IPS-20b (cell line): ENCODE data around the gene CTBP2.

ENCODE experiments used
- H3K27ac ChIP-seq: one replicate; pipeline ENCODE4 v1.5.1; 2013; ENCODE audit warnings: low read length
- H3K27me3 ChIP-seq: 2 replicates; pipeline ENCODE4 v1.6.1; 2013; ENCODE audit warnings: mild to moderate bottlenecking, low read length, inconsistent platforms; ENCODE audit not compliant: insufficient read depth
- H3K36me3 ChIP-seq: 2 replicates; pipeline ENCODE4 v1.6.1; 2013; ENCODE audit warnings: low read depth, mild to moderate bottlenecking, inconsistent platforms, low read length, moderate library complexity; ENCODE audit not compliant: insufficient read depth
- H3K4me1 ChIP-seq: 2 replicates; pipeline ENCODE4 v1.6.1; 2013; ENCODE audit warnings: mild to moderate bottlenecking, control low read depth, inconsistent platforms, low read length, moderate library complexity; ENCODE audit not compliant: insufficient read depth
- H3K4me3 ChIP-seq: 2 replicates; pipeline ENCODE4 v1.5.1; 2013; ENCODE audit warnings: mild to moderate bottlenecking, low read length, inconsistent platforms
- H3K9ac ChIP-seq: 2 replicates; pipeline ENCODE4 v1.6.1; 2013; ENCODE audit warnings: low read depth, mild to moderate bottlenecking, inconsistent platforms, low read length, moderate library complexity
- H3K9me3 ChIP-seq: 2 replicates; pipeline ENCODE4 v1.6.1; 2013; ENCODE audit warnings: mild to moderate bottlenecking, low read depth, low read length, inconsistent platforms; ENCODE audit not compliant: insufficient read depth

The CTBP2 gene

GRCh38 chr10:125049216-125049881, 111.0 kb downstream of the CTBP2 start:
- peaks cover 27% of the 10 kb centered on the region; the same call in 1 of the 2 replicates for H3K4me1 ChIP-seq
- H3K27ac ChIP-seq = no peak overlapping the region
- peaks cover 20% of the 10 kb centered on the region for H3K36me3 ChIP-seq
- H3K4me3 ChIP-seq = no peak overlapping the region
- H3K9ac ChIP-seq = no peak overlapping the region
- no peaks in the 10 kb centered on the region for H3K27me3 ChIP-seq
- H3K9me3 ChIP-seq = no peaks in the 10 kb centered on the region

- Histone ChIP-seq H3K27ac (no peak overlapping the region), H3K4me3 (no peak overlapping the region), H3K36me3 (peaks cover 28% of the 10 kb centered on the region), H3K9me3 (no peaks in the 10 kb centered on the region), H3K27me3 (no peaks in the 10 kb centered on the region), H3K9ac (no peak overlapping the region), H3K4me1 (peaks cover 29% of the 10 kb centered on the region; the same call in 1 of the 2 replicates)
Measured at GRCh38 chr10:125048094-125048864, 112.1 kb downstream of the CTBP2 start.

GRCh38 chr10:125043841-125044658, 116.3 kb downstream of the CTBP2 start:
- Histone ChIP-seq H3K4me3 (no peak overlapping the region), H3K9ac (no peak overlapping the region), H3K36me3 (peaks cover 13% of the 10 kb centered on the region; the same call in 1 of the 2 replicates), H3K27ac (no peak overlapping the region), H3K27me3 (no peaks in the 10 kb centered on the region), H3K4me1 (peaks cover 43% of the 10 kb centered on the region), H3K9me3 (no peaks in the 10 kb centered on the region)

- no peaks in the 10 kb centered on the region for H3K27me3 ChIP-seq
- no peaks in the 10 kb centered on the region for H3K9me3 ChIP-seq
- no peak overlapping the region for H3K9ac ChIP-seq
- H3K27ac ChIP-seq = no peak overlapping the region
- H3K4me3 ChIP-seq = no peak overlapping the region
- H3K36me3 ChIP-seq = peaks cover 31% of the 10 kb centered on the region
- H3K4me1 ChIP-seq = peaks cover 56% of the 10 kb centered on the region
Measured at GRCh38 chr10:125041856-125042506, 118.4 kb downstream of the CTBP2 start.

GRCh38 chr10:125039354-125039769, 121.0 kb downstream of the CTBP2 start:
- H3K9me3 ChIP-seq = no peaks in the 10 kb centered on the region
- H3K27me3 ChIP-seq = no peaks in the 10 kb centered on the region
- peaks cover 55% of the 10 kb centered on the region for H3K36me3 ChIP-seq
- no peak overlapping the region for H3K4me3 ChIP-seq
- no peak overlapping the region for H3K27ac ChIP-seq
- no peak overlapping the region for H3K9ac ChIP-seq
- H3K4me1 ChIP-seq = peaks cover 59% of the 10 kb centered on the region

- Histone ChIP-seq H3K27ac (no peak overlapping the region), H3K9ac (no peak overlapping the region), H3K36me3 (peaks cover 55% of the 10 kb centered on the region), H3K4me1 (peaks cover 57% of the 10 kb centered on the region), H3K9me3 (no peaks in the 10 kb centered on the region), H3K4me3 (no peak overlapping the region), H3K27me3 (no peaks in the 10 kb centered on the region)
Measured at GRCh38 chr10:125038637-125039036, 121.7 kb downstream of the CTBP2 start.

- Histone ChIP-seq H3K27ac (no peak overlapping the region), H3K36me3 (peaks cover 68% of the 10 kb centered on the region), H3K4me1 (peaks cover 51% of the 10 kb centered on the region), H3K27me3 (no peaks in the 10 kb centered on the region), H3K9me3 (no peaks in the 10 kb centered on the region), H3K4me3 (no peak overlapping the region), H3K9ac (peak overlapping the region; percentile 48; the same call in 1 of the 2 replicates)
Measured at GRCh38 chr10:125037145-125037877, 123.1 kb downstream of the CTBP2 start.

GRCh38 chr10:125035588-125036295, 124.6 kb downstream of the CTBP2 start:
- Histone ChIP-seq H3K4me3 (no peak overlapping the region), H3K27ac (no peak overlapping the region), H3K9me3 (no peaks in the 10 kb centered on the region), H3K36me3 (peaks cover 74% of the 10 kb centered on the region), H3K4me1 (peaks cover 46% of the 10 kb centered on the region), H3K9ac (no peak overlapping the region), H3K27me3 (no peaks in the 10 kb centered on the region)

GRCh38 chr10:125035136-125035535, 125.2 kb downstream of the CTBP2 start:
- Histone ChIP-seq H3K4me1 (peaks cover 46% of the 10 kb centered on the region), H3K27ac (no peak overlapping the region), H3K36me3 (peaks cover 80% of the 10 kb centered on the region), H3K9ac (no peak overlapping the region), H3K4me3 (no peak overlapping the region), H3K9me3 (no peaks in the 10 kb centered on the region), H3K27me3 (no peaks in the 10 kb centered on the region)

GRCh38 chr10:125034675-125035074, 125.7 kb downstream of the CTBP2 start:
- H3K4me3 ChIP-seq = no peak overlapping the region
- no peak overlapping the region for H3K9ac ChIP-seq
- H3K36me3 ChIP-seq = peaks cover 84% of the 10 kb centered on the region
- H3K27ac ChIP-seq = no peak overlapping the region
- no peaks in the 10 kb centered on the region for H3K27me3 ChIP-seq
- H3K9me3 ChIP-seq = no peaks in the 10 kb centered on the region
- peaks cover 43% of the 10 kb centered on the region for H3K4me1 ChIP-seq
